Liver (tissue), 3 donors: ENCODE data around the gene VSIG10.

Experiments
- CTCF ChIP-seq: fragments of 150-350 bp; IDR thresholded peaks from 2 replicates; pipeline ENCODE4 v1.5.1; 2017; ENCODE audit warnings: improper control_type of control experiment, low read depth, low read length; ENCODE audit not compliant: missing input control
- GABPA ChIP-seq, 2 donors: IDR thresholded peaks in 1 of 2; conservative IDR thresholded peaks in 1 of 2; 2 replicates each; pipeline ENCODE4 v1.6.1; 2016; ENCODE audit warnings: antibody characterized with exemption in 2 of 2, mild to moderate bottlenecking in 1 of 2, moderate library complexity in 1 of 2
- JUND ChIP-seq, 2 donors: IDR thresholded peaks; 2 replicates each; pipeline ENCODE4 v1.6.1; 2016; ENCODE audit warnings: antibody characterized with exemption in 2 of 2
- RAD21 ChIP-seq, 2 donors: IDR thresholded peaks; 2 replicates each; pipeline ENCODE4 v1.6.1; 2016; ENCODE audit warnings: antibody characterized with exemption in 2 of 2, mild to moderate bottlenecking in 2 of 2
- REST ChIP-seq: IDR thresholded peaks from 2 replicates; pipeline ENCODE4 v1.6.1; 2016; ENCODE audit warnings: antibody characterized with exemption, mild to moderate bottlenecking
- TAF1 ChIP-seq: conservative IDR thresholded peaks from 2 replicates; pipeline ENCODE4 v1.6.1; 2016; ENCODE audit warnings: antibody characterized with exemption, mild to moderate bottlenecking
- TF ChIP-seq, protein P1 (sequence below): IDR thresholded peaks from 2 replicates; pipeline ENCODE4 v1.6.1; 2016; ENCODE audit warnings: antibody characterized with exemption
- donor health status: healthy.
- donor health status: healthy.

DNA sequence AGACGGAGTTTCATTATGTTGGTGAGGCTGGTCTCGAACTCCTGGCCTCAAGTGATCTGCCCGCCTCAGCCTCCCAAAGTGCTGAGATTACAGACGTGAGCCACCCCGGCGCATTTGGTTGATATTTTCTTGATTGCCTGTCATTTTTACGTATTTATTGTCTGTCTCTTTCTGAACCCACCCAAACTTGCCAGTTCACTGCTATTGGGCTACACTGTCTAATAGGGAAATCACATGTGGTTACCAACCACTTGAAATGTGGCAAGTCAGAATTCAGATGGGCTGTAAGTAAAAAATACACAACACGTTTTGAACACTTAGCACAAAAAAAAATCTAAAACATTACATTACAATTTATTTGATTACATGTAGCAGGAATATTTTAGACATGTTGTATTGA is 44.9 kb downstream of the VSIG10 start:
- TF ChIP-seq RAD21 (IDR thresholded peaks at IDR 0.05) (no peak), CTCF (no peak), GABPA (IDR thresholded peaks at IDR 0.05 in 1 of 2, conservative IDR thresholded peaks at IDR 0.05 in 1 of 2) (no peak), TAF1 (no peak), JUND (IDR thresholded peaks at IDR 0.05) (no peak), REST (no peak)
- TF ChIP-seq, protein P1, sequence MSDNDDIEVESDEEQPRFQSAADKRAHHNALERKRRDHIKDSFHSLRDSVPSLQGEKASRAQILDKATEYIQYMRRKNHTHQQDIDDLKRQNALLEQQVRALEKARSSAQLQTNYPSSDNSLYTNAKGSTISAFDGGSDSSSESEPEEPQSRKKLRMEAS = no peak
